ENCODE data around the gene AQP6. TPM values are rescaled to one million over a fixed set of nuclear protein-coding genes. Genes with fewer than 3 reads are reported as not detected.
A peak's percentile ranks its signal among the peaks of the same experiment; 100 is the strongest.

The AQP6 gene
- polyA plus RNA-seq, 1 of the 3 experiments (the other 2 are of a cell fraction) = 0.10 TPM

DNA sequence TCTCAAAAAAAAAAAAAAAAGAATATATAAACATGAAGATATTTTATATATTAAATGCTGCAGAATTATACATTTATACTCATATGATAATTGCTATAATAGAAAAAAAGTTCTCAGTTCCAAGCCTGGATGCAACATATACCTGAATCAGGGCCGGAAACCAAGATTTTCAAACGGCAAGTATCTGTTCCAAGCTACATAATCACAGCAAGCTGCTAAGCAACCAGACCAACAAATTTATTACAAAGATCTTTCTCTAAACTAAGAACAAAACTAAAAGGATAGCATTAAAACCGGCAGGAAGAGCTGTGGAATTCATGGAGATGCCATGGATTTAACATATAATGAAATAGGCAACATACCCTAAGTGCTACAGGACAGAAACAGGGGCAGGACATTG lies 45.4 kb downstream of the AQP6 start:
- no peaks in the 10 kb centered on the region for H3K9me3 ChIP-seq
- H3K4me3 ChIP-seq (ENCODE audit: low read depth in 2 of 2, low read length in 1 of 2) = no peak overlapping the region
- peaks cover 100% of the 10 kb centered on the region for H3K79me2 ChIP-seq (ENCODE audit: insufficient read depth)
- WGBS (ENCODE audit: low lambda C conversion rate) = 83% methylated on average over 3 of the region's 3 CpGs
- CTCF ChIA-PET = interaction anchor here (0.6 to 2.5 kb wide), 14 partner anchors 8 to 151 kb away, joined by 3 to 14 read pairs (median 4); no protein-coding TSS in a partner anchor
- POLR2A ChIA-PET = interaction anchor here (0.7 to 1.1 kb wide), 2 partner anchors 11 to 32 kb away, joined by 3 read pairs; no protein-coding TSS in a partner anchor
- H3K27ac ChIP-seq (ENCODE audit: low read depth in 2 of 2, low read length in 1 of 2) = peak overlapping the region in 1 of 2 experiments; percentile 25; a peak in 1 of 4 replicates
- H3K4me1 ChIP-seq (ENCODE audit: control insufficient read depth in 1 of 2, insufficient read depth in 2 of 2, low read depth in 1 of 2, low read length in 1 of 2) = peaks cover 3 to 7% of the 10 kb centered on the region in 2 experiments; a peak in 3 of 4 replicates
- no peaks in the 10 kb centered on the region for H3K9me2 ChIP-seq
- H3K36me3 ChIP-seq (replicated peaks in 1 of 2; ENCODE audit: control insufficient read depth in 1 of 2, insufficient read depth in 2 of 2, low read length in 1 of 2) = peaks cover 0 to 4% of the 10 kb centered on the region in 2 experiments
- no peak for DNase-seq
- H2AFZ ChIP-seq (ENCODE audit: low read depth) = peak overlapping the region; percentile 20; the same call in 1 of the 2 replicates
- peaks cover 10% of the 10 kb centered on the region for H3F3A ChIP-seq (replicated peaks; ENCODE audit: insufficient read depth)
- TF ChIP-seq RFX5 (IDR thresholded peaks at IDR 0.05; ENCODE audit: low read length) = no peak
- no peak for TF ChIP-seq RXRA (IDR thresholded peaks at IDR 0.05; ENCODE audit: borderline replicate concordance, low read depth)
- no peak for TF ChIP-seq CHD2 (IDR thresholded peaks at IDR 0.05; ENCODE audit: low read length, partially characterized antibody)
- no peak for TF ChIP-seq RAD21 (IDR thresholded peaks at IDR 0.05; ENCODE audit: low read length)
- TF ChIP-seq, protein P1, sequence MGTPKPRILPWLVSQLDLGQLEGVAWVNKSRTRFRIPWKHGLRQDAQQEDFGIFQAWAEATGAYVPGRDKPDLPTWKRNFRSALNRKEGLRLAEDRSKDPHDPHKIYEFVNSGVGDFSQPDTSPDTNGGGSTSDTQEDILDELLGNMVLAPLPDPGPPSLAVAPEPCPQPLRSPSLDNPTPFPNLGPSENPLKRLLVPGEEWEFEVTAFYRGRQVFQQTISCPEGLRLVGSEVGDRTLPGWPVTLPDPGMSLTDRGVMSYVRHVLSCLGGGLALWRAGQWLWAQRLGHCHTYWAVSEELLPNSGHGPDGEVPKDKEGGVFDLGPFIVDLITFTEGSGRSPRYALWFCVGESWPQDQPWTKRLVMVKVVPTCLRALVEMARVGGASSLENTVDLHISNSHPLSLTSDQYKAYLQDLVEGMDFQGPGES (IDR thresholded peaks at IDR 0.05; ENCODE audit: low read depth, low read length) = no peak
- TF ChIP-seq, protein P2, sequence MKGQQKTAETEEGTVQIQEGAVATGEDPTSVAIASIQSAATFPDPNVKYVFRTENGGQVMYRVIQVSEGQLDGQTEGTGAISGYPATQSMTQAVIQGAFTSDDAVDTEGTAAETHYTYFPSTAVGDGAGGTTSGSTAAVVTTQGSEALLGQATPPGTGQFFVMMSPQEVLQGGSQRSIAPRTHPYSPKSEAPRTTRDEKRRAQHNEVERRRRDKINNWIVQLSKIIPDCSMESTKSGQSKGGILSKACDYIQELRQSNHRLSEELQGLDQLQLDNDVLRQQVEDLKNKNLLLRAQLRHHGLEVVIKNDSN (IDR thresholded peaks at IDR 0.05; ENCODE audit: borderline replicate concordance, low read depth) = no peak
- TF ChIP-seq, protein P3, sequence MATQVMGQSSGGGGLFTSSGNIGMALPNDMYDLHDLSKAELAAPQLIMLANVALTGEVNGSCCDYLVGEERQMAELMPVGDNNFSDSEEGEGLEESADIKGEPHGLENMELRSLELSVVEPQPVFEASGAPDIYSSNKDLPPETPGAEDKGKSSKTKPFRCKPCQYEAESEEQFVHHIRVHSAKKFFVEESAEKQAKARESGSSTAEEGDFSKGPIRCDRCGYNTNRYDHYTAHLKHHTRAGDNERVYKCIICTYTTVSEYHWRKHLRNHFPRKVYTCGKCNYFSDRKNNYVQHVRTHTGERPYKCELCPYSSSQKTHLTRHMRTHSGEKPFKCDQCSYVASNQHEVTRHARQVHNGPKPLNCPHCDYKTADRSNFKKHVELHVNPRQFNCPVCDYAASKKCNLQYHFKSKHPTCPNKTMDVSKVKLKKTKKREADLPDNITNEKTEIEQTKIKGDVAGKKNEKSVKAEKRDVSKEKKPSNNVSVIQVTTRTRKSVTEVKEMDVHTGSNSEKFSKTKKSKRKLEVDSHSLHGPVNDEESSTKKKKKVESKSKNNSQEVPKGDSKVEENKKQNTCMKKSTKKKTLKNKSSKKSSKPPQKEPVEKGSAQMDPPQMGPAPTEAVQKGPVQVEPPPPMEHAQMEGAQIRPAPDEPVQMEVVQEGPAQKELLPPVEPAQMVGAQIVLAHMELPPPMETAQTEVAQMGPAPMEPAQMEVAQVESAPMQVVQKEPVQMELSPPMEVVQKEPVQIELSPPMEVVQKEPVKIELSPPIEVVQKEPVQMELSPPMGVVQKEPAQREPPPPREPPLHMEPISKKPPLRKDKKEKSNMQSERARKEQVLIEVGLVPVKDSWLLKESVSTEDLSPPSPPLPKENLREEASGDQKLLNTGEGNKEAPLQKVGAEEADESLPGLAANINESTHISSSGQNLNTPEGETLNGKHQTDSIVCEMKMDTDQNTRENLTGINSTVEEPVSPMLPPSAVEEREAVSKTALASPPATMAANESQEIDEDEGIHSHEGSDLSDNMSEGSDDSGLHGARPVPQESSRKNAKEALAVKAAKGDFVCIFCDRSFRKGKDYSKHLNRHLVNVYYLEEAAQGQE (IDR thresholded peaks at IDR 0.05; ENCODE audit: low read depth, low read length) = no peak
- no peak for TF ChIP-seq GATA2 (CRISPR knock-in tag; IDR thresholded peaks at IDR 0.05)
- no peak for TF ChIP-seq FOXM1 (IDR thresholded peaks at IDR 0.05; ENCODE audit: low read depth)
- TF ChIP-seq MEF2A (IDR thresholded peaks at IDR 0.05; ENCODE audit: borderline replicate concordance, low read depth) = no peak
- TF ChIP-seq, protein P4, sequence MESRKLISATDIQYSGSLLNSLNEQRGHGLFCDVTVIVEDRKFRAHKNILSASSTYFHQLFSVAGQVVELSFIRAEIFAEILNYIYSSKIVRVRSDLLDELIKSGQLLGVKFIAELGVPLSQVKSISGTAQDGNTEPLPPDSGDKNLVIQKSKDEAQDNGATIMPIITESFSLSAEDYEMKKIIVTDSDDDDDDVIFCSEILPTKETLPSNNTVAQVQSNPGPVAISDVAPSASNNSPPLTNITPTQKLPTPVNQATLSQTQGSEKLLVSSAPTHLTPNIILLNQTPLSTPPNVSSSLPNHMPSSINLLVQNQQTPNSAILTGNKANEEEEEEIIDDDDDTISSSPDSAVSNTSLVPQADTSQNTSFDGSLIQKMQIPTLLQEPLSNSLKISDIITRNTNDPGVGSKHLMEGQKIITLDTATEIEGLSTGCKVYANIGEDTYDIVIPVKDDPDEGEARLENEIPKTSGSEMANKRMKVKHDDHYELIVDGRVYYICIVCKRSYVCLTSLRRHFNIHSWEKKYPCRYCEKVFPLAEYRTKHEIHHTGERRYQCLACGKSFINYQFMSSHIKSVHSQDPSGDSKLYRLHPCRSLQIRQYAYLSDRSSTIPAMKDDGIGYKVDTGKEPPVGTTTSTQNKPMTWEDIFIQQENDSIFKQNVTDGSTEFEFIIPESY (IDR thresholded peaks at IDR 0.05; ENCODE audit: borderline replicate concordance, low read depth) = no peak
- TF ChIP-seq YY1 (IDR thresholded peaks at IDR 0.05; ENCODE audit: low read depth) = no peak
- TF ChIP-seq RCOR1 (IDR thresholded peaks at IDR 0.05; ENCODE audit: low read length) = no peak
- no peak for TF ChIP-seq MXI1 (IDR thresholded peaks at IDR 0.05; ENCODE audit: low read depth, low read length)
- no peak for TF ChIP-seq JUND (IDR thresholded peaks at IDR 0.05)
- TF ChIP-seq SMC3 (IDR thresholded peaks at IDR 0.05; ENCODE audit: low read depth, low read length) = no peak
- TF ChIP-seq, protein P5, sequence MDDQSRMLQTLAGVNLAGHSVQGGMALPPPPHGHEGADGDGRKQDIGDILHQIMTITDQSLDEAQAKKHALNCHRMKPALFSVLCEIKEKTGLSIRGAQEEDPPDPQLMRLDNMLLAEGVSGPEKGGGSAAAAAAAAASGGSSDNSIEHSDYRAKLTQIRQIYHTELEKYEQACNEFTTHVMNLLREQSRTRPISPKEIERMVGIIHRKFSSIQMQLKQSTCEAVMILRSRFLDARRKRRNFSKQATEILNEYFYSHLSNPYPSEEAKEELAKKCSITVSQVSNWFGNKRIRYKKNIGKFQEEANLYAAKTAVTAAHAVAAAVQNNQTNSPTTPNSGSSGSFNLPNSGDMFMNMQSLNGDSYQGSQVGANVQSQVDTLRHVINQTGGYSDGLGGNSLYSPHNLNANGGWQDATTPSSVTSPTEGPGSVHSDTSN (IDR thresholded peaks at IDR 0.05) = no peak
- TF ChIP-seq TCF12 (IDR thresholded peaks at IDR 0.05) = no peak
- H3K9ac ChIP-seq = no peak overlapping the region
- H3K27me3 ChIP-seq (ENCODE audit: insufficient read depth) = no peaks in the 10 kb centered on the region
- H3K4me2 ChIP-seq = no peak overlapping the region
- H4K20me1 ChIP-seq (ENCODE audit: insufficient read depth) = peaks cover 9% of the 10 kb centered on the region; the same call in 1 of the 2 replicates

Data from SK-N-SH (cell line).